ENCODE data around the gene MYO5C.

DNA sequence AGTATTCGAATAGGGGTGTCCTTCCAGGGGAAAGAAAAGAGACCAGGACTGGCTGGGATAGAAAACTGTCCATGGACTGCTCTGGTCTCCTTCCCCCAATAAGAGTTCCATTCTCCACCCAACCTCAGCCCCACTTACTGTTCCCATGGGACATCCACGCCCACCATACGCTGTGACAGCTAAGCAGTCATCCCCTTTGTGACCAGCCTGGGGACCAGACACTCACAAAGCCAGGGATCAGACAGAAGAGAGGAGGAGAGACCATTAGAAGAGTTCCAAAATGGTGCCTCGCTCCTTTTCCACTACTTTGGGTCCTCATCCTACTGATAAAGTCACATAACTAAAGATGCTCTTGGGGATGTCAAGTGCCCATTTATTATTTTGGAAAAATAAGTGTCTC, 76.8 kb downstream of the MYO5C start:
- TF ChIP-seq, protein P1, sequence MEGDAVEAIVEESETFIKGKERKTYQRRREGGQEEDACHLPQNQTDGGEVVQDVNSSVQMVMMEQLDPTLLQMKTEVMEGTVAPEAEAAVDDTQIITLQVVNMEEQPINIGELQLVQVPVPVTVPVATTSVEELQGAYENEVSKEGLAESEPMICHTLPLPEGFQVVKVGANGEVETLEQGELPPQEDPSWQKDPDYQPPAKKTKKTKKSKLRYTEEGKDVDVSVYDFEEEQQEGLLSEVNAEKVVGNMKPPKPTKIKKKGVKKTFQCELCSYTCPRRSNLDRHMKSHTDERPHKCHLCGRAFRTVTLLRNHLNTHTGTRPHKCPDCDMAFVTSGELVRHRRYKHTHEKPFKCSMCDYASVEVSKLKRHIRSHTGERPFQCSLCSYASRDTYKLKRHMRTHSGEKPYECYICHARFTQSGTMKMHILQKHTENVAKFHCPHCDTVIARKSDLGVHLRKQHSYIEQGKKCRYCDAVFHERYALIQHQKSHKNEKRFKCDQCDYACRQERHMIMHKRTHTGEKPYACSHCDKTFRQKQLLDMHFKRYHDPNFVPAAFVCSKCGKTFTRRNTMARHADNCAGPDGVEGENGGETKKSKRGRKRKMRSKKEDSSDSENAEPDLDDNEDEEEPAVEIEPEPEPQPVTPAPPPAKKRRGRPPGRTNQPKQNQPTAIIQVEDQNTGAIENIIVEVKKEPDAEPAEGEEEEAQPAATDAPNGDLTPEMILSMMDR (IDR thresholded peaks at IDR 0.05), result no peak
- no peak for TF ChIP-seq POLR2AphosphoS5 (IDR thresholded peaks at IDR 0.05; ENCODE audit: insufficient read depth in 1 of 2, low read depth in 1 of 2)

Measured in vagina (tissue), 2 donors.